Activated CD4-positive, alpha-beta T cell treated with anti-CD3 and anti-CD28 coated beads, Interleukin-2, amount 50 U/mL, for 16 hours (primary cell): ENCODE measurements around the gene PCDH9.

ENCODE experiments used
- DNase-seq: peaks from one replicate; pipeline ENCODE4 v3.0.0-alpha.2; 2020

The PCDH9 gene

GRCh38 chr13:66506051-66506777 lies 723.9 kb downstream of the PCDH9 start:
- DNase-seq: no peak

- DNase-seq: no peak
Observed at GRCh38 chr13:66503890-66504289, 726.2 kb downstream of the PCDH9 start.

DNA sequence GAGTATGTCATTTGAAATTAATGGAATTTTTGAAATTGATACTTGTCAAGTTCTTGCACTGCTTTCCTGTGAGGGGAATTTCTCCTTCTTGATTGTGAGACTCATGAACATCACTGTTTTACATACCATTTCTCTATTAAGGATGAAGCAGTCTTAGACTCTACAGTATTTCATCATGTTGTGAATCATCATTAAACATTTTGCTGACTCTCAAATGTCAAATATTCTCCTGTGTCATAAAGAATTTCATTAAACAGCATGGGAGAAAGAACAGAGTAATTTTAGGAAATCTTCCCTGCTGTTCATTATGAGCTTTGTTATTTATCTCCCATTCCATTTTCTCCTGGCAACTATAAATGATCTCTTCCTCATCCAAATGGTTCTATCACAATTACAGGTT lies 729.0 kb downstream of the PCDH9 start:
- no peak for DNase-seq

DNA sequence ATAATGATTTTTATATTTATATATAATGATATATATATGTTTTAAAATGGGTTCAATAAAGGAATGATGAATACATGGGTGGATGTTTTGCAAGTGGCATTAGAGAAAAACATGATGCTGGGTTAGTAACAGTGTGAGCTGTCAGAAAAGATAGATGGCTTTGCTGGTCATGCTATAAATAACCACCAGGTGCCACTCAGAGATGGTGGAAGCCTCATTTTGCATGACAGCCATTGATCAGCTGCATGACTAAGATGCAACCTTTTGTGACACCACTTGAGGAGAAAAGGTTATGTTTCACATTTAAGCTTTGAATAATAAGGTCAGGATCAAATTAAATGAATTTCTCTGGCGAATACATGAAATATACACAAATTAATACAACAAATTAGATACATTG lies 737.7 kb downstream of the PCDH9 start:
- no peak for DNase-seq

- DNase-seq: no peak
Observed at GRCh38 chr13:66491251-66491650, 738.9 kb downstream of the PCDH9 start.

DNA sequence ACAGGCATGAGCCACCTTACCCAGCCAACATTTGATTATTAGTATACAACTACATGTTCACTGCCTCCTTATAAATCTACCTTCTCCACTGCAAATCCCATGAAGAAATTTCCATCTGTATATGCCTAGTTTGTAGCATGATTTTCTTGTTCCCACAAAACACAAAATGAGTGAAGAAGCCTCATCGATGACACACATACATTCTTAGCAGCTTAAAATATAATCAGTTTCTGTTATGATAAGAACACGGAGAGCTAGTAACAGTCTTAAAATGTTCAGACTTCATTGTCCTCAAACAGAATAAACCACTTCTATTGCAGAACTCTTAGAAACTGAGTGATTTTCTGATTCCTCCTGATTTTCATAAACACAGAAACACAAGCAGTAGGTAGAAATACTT lies 740.5 kb downstream of the PCDH9 start:
- no peak for DNase-seq

DNA sequence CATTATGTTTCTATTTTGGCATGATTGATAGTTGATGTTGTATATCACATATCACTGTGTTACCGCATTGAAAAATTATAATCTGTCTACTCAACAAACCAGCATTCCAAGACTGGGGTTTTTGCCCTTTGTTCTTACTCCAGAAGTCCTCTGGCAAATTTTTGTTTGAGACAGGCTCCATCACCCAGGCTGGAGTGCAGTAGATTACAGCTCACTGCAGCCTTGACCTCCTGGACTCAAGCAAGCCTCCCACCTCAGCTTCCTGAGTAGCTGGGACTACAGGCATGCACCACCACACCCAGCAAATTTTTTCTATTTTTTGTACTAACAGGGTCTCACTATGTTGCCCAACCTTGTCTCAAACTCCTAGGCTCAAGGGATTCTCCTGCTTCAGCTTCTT lies 741.0 kb downstream of the PCDH9 start:
- no peak for DNase-seq

GRCh38 chr13:66483712-66484111 lies 746.4 kb downstream of the PCDH9 start:
- no peak for DNase-seq

DNA sequence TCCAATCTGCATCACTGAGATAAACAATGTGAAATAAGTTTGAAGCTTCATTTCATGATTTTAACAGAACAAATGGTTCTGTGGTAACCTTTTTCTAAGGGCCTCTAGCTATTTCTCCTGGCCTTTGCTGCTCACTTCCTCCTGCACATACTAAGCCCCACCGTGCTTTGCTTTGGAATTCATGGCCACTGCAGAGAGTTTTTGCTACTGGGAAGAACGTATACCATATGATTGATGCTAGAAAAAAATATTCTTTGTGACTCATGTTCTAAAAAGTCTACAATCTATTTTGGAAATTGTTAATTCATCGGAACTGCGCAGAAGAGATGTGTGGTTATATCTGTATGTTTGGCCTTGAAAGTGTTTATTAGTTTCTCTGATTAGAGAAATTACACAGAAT lies 747.3 kb downstream of the PCDH9 start:
- no peak for DNase-seq

DNA sequence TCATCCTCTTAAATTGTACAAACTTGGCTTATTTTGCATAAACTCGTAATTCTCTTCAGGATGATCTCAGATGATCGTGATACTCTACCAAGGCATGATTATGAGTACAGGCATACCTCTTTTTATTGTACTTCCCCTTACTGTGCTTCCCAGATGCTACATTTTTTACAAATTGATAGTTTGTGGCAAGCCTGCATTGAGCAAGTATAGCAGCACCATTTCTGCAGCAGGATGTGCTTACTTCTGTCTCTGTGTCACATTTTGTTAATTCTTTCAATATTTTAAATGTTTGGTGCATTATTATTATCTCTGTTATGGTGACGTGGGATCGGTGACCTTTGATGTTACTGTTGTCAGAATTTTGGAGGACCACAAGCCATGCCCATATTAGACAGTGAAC lies 752.3 kb downstream of the PCDH9 start:
- no peak for DNase-seq

GRCh38 chr13:66475061-66475460 lies 755.1 kb downstream of the PCDH9 start:
- no peak for DNase-seq

- DNase-seq: no peak
Observed at GRCh38 chr13:66469745-66470144, 760.4 kb downstream of the PCDH9 start.

DNA sequence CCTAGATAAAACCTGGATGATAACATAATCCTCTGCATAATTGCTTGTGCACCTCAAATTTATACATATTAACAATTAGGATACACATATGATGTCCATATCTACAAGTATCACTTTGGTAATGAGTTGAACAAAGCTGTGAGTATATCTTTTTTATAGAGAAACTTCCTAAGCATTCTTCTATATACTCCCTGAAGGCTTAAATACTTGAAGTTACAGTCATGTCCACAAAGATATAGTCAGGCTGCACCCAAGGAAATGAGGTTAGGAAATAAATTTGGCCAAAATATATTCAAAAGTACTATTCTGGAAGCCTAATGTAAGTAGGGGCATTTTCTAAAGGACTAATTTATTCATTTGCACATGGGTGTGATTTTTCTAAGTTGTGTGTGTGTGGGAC lies 761.5 kb downstream of the PCDH9 start:
- no peak for DNase-seq

DNA sequence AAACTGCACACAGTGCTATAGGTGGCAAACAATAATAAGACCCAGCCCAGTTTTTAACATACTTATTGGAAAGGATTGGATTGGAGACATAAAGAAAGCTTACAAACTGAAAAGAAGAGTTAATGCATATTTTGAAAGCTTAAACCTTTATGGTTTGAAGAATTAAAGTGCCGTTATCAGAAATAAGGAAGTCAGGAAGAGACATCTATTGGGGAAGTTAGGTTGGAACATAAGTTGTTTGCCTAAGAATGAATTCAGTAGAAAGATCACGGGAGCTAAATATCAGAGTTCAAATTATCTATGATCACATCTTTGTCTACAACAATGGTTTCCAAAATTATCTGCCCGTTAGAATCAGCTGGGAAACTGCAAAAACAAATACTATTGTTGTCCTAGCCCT lies 767.9 kb downstream of the PCDH9 start:
- no peak for DNase-seq

- DNase-seq: no peak
Observed at GRCh38 chr13:66461021-66461420, 769.1 kb downstream of the PCDH9 start.

DNA sequence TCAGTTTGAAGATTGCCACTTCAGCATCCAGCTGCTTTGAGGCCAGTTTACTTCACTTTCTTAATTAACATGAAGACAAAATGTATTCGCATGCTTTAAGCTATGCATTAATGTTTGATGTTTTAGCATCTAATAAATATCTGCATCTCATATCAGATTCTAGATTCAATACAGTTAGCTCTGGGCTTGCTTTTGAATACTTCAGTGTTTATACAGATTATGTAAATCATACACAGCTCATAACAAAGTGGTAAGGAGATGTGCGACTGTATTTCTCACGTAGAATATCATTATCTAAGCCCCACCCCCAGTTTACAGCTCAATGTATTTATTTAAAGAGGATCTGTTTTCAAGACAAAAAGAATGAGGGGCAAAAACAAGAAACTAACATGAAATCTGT lies 770.5 kb downstream of the PCDH9 start:
- DNase-seq: no peak

- DNase-seq: no peak
Observed at GRCh38 chr13:66459143-66459542, 771.0 kb downstream of the PCDH9 start.

GRCh38 chr13:66446413-66446812 lies 783.7 kb downstream of the PCDH9 start:
- DNase-seq: no peak

GRCh38 chr13:66443926-66444325 lies 786.2 kb downstream of the PCDH9 start:
- DNase-seq: no peak

GRCh38 chr13:66440938-66441337 lies 789.2 kb downstream of the PCDH9 start:
- no peak for DNase-seq

- no peak for DNase-seq
Observed at GRCh38 chr13:66430728-66431127, 799.4 kb downstream of the PCDH9 start.

- DNase-seq: no peak
Observed at GRCh38 chr13:66430269-66430668, 799.9 kb downstream of the PCDH9 start.

DNA sequence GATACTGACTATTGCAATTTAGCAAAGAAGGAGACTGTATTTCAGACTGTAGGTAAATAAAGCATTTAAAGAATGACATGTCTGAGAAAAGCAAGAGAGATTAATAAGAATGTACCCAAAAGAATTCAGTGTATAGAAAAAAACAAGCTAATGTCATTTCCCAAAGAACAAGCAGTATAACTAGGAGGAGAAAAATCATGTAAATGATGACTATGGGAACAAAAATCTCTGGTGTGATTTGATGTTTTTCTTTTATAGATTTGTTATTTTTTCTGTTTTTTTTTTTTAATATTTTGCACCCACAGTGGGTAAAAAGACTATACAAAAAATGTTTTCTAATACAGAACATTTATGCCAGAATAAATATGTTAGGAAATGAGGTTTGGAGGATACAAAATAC lies 801.0 kb downstream of the PCDH9 start:
- DNase-seq: no peak

- no peak for DNase-seq
Observed at GRCh38 chr13:66427458-66427861, 802.7 kb downstream of the PCDH9 start.

DNA sequence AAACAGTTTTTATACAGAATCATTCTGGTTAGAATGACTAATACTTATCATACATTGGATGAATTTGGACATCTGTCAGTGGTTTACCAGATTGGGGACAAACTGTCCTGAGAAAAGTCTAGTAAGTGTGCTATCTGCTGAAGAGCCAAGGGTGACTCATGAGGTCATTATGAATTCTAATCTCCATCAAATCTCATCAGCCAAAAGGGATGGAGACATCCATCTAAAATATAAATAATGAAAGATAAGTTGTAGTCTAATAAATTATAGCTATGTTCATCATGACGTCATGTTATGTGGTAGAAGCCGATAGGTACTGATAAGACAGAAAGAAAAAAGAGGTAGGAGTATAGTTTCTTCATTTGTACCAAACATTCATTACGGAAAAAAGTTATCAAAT lies 804.4 kb downstream of the PCDH9 start:
- no peak for DNase-seq

- no peak for DNase-seq
Observed at GRCh38 chr13:66424422-66424821, 805.7 kb downstream of the PCDH9 start.
